GM19328 (cell line): ENCODE results near the gene ANKS3.

Source experiments
- ATAC-seq: cut with Tn5 transposase; IDR thresholded peaks from one replicate; pipeline ENCODE4 v1.9.1; 2021; ENCODE audit warnings: mild to moderate bottlenecking, moderate library complexity; ENCODE audit not compliant: unreplicated experiment

ANKS3 gene

DNA sequence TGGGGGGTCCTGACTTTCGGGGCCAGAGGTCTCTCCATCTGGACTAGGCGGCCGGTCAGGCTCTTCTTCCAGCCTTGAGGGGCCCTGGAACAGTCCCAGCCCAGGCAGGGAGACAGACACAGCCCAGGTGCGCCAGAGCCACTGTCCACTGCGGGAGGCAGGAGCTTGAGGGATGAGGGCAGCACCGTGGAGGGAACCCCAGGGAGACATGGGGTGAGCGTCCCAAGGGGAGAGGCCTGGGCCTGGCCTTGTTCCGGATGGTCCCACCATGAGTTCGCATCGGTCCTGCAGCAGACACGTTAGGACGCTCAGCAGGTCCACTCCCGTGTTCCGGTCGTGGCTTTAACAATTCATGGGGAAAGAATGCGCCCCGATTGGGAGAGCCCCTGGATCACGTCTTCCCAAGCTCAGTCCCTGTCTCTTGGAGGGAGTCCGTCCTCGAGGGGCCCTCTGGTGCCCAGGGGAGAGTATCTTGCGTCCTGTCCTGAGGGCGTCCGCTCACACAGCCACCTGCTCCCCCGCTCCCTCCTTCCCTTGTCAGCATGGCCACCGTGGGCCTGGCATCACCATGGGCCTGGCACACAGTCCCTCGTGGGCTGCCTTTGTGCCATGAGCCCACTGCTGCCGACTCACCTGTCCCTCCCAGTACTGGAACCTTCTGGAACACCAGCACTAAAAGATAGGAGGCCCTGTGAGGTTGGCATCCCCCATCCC lies 47.4 kb downstream of the ANKS3 start:
- no peak for ATAC-seq

DNA sequence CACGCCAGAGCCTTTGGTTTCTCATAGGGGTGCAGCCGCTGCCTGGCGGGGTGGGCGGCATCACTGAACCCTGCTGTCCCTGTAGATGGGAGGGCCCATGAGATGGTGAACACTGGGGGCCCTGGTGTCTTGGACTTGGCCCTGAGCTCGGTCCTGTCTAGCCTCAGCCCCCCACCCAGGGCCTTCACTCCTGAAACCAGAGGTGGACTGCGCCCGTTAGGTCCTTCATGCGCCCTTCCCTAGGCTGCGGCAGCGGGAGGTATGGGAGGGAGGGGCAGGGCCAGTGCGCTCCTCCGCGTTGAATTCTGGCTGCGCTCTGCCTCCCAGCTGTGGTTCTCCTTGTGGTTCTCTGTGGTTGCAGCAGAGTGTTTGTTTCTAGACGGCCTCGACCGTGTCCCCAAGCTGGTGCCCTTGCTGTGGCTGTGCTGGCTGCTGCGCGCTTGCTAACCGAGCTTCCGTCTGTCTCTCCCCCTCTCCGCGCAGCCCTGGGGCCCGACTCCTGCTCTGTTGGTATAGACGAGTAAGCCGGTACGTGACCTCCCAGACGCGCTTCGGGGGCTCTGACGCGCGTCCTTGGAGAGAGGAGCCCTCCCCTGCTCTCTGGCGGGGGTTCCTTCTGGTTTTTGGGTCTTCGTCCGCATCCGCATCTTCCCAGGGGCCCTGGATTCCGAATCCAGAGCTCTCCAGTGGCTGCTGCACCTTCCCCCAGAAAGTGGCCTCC lies 48.1 kb downstream of the ANKS3 start:
- ATAC-seq, result no peak

DNA sequence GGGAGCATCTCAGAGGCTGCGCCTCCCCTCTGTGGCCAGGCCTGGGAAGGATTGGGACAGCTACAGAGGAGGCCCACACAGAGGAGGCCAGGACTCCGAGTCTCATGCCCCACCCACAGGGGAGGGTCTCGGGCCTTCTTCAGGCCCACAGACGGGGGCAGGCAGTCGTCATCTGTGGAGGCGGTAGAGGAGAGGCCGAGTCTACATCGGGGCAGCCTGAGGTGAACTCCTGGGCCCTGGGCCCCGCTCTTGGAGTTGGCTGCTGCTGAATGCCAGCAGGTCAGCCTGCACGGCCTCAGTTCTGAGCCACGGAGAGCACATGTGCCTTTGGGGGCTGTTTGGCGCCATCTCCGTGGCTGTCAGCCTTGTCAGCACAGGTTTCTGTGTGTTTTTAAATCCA lies 48.8 kb downstream of the ANKS3 start:
- ATAC-seq, result no peak

DNA sequence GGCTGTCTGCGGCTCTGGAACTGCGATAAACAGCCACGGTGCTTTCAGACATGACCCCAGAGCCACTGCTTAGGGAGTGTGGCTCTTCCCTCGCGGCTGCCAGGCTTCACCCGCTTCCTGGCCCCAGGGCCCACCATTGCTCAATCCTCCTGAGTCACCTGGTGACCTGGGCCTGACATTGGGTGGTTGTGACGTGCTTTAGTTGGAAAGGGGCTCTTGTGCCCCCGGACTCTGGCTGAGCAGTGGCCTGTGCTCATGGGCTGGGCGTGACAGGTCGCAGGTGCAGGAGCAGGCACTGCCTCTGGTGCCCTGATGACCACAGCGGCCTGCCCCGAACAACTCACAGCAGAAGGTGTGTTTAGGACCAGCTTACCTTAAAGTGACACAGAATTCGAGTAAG lies 49.3 kb downstream of the ANKS3 start:
- no peak for ATAC-seq

DNA sequence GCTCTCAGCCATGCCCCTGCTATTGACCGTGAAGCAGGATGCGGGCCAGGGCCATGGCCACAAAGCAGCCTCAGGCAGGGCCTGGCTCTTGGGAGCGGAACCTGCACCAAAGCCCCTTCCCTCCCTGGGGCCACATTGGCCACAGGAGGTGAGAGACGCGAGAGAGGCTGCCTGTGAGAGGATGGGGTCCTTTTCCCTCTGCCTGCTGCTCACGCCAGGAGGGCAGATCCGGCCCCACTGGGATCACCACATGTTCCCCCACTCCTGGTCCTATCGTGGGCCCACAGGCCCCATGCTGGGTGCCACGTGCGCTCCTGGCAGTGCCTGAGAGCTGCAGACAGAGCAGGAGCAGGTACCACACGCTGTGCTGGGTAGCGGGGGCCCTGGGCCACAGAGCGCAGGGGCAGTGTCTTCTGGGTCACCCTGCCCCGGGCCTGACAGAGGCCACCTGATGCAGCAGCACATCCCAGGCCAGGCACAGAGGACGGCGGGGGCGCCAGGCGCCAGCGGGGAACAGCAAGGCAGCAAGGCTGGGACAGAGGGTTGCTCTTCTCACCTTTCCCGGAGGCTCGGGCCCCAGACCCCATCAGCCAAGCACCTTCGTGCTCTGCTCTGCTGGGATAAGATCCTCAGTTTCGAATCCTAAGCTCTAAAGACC lies 49.9 kb downstream of the ANKS3 start:
- ATAC-seq, result no peak

DNA sequence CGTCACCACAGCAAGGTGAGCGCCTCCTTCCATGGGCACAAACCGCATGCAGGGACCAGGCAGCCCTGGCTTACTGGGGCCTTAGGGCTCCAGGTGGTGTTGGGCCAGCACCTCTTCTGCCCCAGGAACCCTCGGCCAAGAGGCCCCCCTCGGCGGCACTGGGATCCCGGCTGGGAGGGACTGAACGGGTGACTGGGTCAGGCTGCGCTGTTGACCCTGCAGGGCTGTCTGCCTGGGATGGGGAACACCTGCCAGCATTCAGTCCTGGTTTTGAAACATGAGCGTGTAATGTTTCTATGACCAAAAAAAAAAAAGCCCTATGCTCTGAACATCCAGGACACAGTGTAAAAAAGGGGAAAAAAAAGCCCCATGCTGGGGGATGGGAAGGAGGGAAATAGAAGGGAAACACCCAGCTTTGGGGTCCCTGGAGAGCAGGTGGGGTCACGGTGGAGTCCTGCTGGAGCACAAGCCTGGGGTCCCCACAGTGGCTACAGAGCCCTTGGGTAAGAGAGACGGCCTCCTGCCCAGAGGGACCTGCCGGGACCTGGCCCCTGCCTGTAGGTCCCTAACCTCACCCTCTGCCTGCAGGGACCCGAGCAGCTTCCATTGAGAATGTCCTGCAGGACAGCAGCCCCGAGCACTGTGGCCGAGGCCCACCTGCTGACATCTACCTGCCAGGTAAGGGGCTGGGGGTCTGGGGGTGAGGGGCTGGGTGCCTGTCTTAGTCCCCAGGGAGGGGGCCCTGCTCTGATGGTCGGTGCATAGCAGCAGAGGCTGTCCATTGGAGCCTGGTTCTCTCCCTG lies 50.6 kb downstream of the ANKS3 start:
- no peak for ATAC-seq

DNA sequence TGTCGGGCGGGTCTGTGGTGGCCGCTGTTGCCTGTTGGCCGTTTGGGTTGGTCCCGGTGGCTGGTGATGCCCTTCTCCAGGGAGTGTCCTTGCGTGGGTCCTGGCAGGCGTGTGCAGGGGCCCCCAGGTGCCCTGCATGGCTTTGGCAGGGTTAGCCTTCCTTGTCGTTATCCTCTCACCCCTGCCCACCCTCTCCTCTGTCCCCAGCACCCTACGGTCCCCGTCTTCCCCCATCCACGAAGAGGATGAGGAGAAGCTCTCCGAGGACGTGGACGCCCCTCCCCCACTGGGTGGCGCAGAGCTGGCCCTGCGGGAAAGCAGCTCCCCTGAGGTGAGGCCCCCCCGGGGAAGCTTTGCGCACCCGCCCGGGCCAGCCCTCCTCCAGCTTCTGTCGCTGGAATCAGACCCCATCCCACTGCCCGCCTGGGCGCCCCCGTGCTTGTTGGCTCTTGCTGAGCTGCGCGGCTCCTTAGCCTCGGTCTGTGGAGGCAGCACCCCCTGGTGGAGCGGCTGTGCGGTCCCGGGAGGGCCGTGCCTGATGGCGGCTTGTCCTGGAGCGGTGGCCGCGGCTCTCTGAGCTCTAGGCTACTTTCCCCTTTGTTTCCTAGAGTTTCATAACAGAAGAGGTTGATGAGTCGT lies 51.3 kb downstream of the ANKS3 start:
- no peak for ATAC-seq

DNA sequence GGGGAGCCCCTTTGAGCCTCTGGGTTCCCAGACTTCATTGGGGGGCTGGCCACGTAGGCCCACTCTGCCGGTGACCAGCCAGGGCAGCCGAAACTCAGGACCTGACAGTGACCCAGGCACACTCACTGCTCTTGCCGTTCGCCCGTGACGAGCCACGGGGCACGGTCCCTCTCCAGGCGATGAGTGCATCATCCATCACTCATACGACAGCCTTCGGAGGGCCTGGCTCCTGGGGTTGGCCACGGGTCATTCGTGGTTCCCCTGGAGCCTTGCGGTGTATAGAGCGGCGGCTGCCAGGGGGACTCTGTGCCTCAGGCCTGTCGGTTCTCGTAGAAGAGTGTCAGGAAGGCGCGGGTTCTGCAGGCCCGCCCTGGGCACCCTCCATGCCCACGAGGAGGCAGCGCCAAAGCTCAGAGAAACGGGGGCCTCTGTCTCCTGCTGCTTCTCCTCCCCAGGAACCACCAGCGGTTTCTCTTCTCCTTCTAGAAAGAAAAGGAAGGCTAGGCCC lies 51.9 kb downstream of the ANKS3 start:
- no peak for ATAC-seq

DNA sequence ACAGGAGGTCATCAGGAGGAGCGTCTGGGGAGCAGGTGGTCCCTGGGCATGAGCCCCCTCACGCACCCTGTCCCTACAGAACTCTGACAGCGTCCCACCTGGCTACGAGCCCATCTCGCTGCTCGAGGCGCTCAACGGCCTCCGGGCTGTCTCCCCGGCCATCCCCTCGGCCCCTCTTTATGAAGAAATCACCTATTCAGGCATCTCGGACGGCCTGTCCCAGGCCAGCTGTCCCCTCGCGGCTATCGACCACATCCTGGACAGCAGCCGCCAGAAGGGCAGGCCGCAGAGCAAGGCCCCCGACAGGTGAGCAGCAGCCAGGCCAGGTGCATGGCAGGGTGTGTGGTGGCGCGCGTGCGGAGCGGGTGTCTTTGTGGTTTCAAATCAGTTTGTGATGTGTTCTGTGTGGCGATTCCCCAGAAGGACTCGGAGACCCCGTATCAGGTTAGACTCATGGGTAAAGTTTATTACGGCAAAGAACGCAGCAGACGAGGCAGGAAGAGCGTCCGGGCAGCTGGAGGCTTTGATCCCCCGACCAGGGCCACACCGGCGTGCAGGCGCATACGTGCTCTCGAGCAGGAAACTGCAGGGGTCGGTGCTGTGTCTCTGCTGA lies 52.5 kb downstream of the ANKS3 start:
- ATAC-seq, result no peak

DNA sequence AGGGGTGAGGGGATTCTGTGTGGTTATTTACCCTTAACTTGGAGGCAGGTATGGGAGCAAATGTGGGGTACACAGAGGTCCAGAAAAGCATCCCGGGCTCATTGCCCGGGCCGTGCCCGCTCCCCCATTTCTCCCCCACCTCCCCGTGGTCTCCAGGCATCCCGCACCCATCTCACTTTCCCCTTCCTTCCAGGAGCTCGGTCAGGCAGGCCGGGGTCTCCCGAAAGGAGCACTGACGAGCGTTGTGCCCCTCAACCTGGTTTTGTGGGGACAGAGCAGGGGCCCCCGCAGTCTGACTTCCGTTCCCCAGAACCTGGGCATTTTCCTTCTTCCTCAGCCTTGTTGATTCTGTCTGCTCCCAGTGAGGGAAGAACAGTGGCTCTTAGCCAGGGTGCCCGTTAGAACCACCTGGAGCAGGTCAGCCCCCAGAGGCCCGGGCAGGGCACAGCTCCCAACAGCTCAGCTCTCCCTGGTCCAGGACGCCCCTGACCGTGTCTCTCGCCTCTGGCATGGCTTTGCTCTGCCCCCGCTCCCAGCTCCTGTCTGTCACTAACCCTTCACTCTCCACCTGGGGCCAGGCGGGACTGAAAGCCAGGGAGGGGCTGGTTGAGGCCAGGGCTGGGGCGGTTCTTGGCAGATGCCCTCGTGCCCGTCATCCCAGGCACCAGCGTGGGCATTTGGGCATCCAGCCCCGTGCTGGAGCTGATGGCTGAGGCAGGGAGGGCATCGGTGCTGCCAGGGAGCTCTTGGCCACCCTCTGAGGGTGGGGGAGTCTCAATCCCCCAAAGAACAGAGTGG lies 53.2 kb downstream of the ANKS3 start:
- ATAC-seq, result no peak

DNA sequence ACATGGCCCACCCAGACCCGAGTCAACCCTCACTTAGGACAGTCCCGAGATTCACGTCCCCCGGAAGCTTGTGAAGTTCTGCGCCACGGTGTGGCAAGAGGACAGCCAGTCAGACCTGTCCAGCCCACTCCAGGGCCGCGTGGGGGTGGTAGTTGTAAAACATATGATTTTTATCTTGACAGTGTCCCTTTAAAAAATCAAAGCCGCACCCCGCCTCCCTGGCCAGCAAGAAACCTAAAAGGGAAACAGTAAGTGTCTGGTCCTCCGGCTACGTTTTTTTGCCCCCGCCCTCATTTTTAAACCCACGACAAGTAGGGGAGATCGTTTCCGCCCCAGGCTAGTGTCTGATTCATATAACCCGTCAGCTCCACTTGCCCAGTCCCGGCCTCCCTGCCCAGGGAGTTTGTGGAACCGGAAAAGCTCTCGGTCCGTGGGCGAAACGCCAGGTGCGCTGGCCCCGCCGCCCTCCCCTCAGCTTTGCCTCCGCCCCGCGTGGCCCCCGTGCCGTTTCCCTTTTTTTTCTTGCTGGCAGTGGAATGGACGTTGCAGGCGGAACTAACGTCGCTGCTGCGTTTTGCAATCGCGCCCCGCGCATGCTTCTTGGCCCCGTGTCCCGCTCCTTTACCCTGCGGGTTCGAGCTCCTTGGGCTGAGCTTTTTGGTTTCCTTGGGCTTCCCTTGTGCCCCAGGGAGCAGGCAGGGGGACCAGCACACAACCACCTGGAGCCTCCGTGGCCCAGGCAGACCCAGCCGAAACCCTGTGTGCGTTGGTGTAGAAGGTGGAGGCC lies 54.0 kb downstream of the ANKS3 start:
- no peak for ATAC-seq

DNA sequence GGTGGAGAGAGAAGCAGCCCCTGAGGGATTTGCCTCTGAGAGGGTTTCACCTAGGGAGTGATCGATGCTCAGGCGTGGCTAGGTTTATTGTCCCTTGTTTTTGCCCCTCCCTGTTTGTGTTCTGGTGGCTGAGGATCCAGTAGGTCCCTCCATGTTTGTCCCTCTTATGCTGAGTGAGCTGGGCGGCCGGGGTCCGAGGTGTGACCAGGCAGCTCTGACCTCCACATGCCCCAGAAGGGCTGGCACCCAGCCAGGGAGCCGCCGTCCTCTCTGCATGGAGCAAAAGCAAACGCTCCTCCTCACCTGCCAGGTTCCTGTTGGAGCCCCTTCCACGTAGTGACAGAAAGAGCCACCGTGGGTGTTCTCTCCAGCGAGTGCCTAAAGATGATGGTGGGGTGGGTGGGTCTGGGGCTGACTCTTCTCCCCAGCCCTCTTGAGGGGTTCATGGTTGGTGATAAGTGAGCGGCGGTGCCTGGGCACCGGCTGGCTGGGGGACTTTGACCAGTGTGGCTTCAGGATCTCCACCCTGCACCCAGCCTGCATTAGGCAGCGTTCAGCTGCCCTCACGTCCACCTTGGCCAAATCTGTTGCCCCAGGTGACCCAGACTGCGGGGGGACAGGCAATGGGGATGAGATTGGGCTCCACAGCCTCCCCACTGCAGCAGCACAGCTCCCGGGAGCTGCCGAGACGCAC lies 54.8 kb downstream of the ANKS3 start:
- no peak for ATAC-seq

DNA sequence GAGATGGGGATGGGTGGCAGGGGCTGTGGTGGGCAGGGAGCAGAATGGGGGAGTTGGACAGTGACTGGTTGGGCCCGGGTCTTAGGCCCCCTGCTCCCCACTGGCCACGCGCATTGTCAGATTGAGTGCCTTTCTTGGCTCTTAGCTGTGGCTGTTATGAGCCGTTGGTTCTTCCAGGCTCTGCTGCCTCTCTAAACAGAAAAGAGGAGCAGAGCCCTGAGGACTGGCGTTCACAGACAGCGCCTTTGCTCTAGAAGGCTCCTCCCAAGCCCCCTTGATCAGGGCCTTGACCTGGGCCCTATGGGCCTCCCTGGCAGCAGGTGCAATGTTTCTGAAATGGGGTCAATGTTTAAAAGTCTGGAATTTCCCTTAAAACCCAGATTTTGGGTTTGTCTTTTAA lies 55.5 kb downstream of the ANKS3 start:
- ATAC-seq, result no peak

DNA sequence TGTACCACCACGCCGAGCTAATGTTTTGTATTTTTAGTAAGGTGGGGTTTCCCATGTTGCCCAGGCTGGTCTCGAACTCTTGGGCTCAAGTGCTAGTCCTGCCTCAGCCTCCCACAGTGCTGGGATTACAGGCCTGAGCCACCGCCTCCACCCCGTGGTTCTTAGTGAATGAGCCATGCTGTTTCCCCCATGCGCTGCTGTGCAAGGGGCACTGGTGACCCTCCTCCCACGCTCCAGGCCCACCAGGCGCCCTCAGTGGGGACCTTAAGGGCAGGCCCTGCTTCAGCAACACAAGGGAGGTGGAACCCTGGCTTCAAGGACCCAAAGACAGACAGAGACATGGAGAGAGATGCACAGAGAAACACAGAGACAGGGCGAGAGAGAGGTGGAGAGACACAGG lies 56.1 kb downstream of the ANKS3 start:
- no peak for ATAC-seq

DNA sequence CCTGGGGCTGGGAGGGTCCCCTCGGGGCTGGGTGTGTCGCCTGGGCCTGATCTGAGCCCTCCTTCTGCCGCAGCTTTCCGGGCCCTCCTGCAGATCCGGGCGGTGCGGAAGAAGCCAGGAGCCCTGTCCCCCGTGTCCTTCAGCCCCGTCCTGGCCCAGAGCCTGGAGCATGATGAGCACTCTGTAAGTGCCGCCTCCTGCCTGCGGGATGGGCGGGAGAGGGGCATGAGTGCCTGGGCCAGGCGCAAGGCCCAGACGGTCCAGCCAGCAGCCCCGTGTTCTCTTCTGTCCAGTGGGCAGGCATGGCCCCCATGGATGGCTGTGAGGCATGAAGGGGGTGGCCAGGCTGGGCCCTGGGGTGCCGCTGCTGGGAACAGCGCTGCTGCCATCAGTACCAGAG lies 56.7 kb downstream of the ANKS3 start:
- no peak for ATAC-seq

DNA sequence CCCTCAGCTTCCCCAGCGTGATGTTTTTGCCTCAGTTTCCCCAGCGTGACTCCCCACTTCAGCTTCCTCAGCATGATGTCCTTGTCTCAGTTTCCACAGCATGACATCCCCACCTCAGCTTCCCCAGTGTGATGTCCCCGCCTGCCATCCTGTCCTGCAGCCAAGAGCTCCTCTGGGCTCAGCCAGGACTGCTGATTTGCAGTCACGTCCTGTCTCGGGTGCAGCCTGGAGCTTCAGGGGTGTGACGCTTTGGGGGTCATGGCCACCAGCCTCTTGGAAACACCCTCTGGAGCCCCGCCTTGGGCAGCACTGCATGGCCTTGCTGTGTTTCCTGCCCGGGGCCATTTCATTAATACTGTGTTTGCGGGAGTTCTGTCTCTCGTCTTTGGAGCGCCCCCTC lies 57.2 kb downstream of the ANKS3 start:
- no peak for ATAC-seq

DNA sequence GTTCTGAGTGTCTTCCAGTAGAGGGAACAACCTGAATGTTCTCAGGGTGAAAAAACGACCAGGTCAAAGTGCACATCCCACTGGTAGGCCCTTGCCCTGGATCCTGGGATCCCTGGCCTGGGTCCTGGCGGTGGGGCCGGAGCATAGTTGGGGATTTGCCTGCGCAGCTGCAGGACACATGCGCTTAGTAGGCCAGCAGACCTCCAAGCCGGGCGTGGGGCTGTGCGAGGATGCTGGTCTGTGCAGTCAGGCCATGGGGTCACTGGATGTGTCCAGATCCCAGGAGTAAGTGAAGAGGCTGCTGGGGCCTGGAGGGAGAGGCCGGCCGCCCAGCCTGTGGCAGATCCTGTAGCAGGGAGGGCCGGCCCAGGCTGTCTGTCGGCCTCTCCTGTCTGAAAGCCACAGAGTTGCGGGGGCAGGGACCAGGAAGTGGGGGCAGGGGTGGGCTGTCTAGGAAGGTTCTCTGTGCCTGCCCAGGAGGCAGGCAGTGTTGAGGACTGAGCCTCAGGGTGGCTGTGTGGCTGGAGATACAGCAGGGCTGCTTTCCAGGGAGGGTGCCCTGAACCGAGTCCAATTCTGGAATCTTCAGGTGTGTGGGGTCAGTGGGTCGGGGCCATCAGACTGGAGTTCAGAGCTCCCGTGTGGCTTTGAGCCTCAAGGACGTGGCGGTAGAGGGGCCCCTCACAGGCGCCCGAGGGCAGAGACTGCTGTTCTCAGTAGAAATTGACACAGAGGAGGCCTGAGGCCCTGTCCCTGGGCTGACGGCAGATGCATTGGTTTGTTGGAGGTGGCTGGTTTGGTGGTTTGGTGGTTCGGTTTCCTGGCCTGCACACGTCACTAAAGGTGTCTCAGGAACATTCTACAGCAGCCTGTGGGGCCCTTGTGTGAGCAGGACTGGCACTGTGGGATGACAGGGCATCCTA lies 57.9 kb downstream of the ANKS3 start:
- ATAC-seq, result no peak
